C4-2B (cell line): ENCODE measurements around the gene CDC42BPA.

ENCODE experiments used
- ZFX ChIP-seq: fragments of 450-650 bp; IDR thresholded peaks from 2 replicates; pipeline ENCODE4 v1.6.1; 2017
- TF ChIP-seq, protein P1 (sequence below): fragments of 450-650 bp; conservative IDR thresholded peaks from 2 replicates; pipeline ENCODE4 v1.5.1; 2017; ENCODE audit warnings: mild to moderate bottlenecking

DNA sequence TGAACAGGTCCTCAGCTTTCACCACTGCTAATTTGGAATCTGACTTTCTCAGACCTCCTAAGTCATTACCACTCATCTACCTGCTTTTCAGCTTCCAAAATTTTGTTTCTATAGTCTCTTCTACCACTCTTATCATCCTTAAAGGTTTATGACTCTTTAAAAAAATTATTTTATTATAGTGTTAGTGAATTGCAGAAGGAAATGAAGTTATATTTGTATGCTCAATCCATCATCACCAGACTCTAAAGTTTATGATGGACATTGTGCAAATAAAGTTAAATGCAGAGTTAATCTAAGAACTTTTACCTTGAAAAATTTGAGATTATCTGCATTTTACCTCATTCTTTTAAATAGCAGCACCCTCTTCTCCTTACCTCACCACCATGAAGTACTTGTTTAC is 14.6 kb downstream of the CDC42BPA start:
- TF ChIP-seq, protein P1, sequence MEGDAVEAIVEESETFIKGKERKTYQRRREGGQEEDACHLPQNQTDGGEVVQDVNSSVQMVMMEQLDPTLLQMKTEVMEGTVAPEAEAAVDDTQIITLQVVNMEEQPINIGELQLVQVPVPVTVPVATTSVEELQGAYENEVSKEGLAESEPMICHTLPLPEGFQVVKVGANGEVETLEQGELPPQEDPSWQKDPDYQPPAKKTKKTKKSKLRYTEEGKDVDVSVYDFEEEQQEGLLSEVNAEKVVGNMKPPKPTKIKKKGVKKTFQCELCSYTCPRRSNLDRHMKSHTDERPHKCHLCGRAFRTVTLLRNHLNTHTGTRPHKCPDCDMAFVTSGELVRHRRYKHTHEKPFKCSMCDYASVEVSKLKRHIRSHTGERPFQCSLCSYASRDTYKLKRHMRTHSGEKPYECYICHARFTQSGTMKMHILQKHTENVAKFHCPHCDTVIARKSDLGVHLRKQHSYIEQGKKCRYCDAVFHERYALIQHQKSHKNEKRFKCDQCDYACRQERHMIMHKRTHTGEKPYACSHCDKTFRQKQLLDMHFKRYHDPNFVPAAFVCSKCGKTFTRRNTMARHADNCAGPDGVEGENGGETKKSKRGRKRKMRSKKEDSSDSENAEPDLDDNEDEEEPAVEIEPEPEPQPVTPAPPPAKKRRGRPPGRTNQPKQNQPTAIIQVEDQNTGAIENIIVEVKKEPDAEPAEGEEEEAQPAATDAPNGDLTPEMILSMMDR = no peak
- no peak for TF ChIP-seq ZFX
